SU-DHL-6 (cell line): Measurements from ENCODE around the gene AMER2.

Experiments used
- EZH2phosphoT487 ChIP-seq: fragments of 200-600 bp; sonication (generic), shearing (Covaris generic); conservative IDR thresholded peaks from 2 replicates; pipeline ENCODE4 v1.6.1; 2018; ENCODE audit warnings: mild to moderate bottlenecking, antibody characterized with exemption, low read length, moderate library complexity, mixed read lengths
- TF ChIP-seq, protein P1 (sequence below): fragments of 200-600 bp; sonication (generic); IDR thresholded peaks from one replicate; pipeline ENCODE4 v1.5.1; 2017; ENCODE audit warnings: antibody characterized with exemption, mild to moderate bottlenecking, low read length, moderate library complexity; ENCODE audit not compliant: insufficient read depth, poor library complexity, severe bottlenecking

DNA sequence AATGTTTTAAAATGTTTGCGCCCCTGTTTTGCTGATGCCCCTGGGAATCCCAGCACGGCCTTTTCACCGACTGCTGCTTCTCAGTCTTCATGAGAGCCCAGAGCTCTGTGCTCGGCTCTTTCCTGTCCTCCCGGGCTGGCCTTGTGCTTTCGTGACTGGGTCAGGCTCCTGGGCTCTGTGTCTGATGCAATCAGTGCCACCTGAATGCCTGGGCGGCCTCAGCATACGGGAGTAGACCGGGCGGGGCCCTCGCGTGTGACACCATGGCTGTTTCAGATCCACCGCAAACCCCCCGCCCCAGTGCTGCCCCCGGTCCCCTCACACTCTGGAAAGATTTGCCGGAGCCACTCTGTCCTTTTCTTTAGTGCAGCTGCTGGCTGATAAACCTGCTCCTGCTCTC, 54.8 kb downstream of the AMER2 start:
- TF ChIP-seq, protein P1, sequence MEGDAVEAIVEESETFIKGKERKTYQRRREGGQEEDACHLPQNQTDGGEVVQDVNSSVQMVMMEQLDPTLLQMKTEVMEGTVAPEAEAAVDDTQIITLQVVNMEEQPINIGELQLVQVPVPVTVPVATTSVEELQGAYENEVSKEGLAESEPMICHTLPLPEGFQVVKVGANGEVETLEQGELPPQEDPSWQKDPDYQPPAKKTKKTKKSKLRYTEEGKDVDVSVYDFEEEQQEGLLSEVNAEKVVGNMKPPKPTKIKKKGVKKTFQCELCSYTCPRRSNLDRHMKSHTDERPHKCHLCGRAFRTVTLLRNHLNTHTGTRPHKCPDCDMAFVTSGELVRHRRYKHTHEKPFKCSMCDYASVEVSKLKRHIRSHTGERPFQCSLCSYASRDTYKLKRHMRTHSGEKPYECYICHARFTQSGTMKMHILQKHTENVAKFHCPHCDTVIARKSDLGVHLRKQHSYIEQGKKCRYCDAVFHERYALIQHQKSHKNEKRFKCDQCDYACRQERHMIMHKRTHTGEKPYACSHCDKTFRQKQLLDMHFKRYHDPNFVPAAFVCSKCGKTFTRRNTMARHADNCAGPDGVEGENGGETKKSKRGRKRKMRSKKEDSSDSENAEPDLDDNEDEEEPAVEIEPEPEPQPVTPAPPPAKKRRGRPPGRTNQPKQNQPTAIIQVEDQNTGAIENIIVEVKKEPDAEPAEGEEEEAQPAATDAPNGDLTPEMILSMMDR = no peak
- no peak for TF ChIP-seq EZH2phosphoT487
